ENCODE data around the gene STK35.

DNA sequence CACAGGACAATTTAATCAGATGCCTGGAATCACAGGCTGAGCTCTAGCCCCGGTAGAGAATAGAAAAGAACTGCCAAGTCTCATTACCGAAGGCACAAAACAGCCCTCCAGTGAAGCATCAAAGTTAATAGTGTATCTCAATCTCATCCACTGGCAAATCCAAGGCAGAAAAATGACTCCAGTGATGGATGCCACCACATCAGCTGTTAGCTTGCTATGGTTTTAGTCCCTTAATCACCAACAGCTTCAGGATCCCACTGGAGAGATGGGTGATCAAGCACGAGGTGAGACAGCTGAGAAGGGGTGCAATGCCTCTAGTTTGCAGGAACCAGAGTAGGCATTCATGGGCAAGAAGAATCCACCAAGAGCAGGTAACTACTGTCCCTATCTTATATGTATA, 81.8 kb downstream of the STK35 start:
- TF ChIP-seq, protein P1, sequence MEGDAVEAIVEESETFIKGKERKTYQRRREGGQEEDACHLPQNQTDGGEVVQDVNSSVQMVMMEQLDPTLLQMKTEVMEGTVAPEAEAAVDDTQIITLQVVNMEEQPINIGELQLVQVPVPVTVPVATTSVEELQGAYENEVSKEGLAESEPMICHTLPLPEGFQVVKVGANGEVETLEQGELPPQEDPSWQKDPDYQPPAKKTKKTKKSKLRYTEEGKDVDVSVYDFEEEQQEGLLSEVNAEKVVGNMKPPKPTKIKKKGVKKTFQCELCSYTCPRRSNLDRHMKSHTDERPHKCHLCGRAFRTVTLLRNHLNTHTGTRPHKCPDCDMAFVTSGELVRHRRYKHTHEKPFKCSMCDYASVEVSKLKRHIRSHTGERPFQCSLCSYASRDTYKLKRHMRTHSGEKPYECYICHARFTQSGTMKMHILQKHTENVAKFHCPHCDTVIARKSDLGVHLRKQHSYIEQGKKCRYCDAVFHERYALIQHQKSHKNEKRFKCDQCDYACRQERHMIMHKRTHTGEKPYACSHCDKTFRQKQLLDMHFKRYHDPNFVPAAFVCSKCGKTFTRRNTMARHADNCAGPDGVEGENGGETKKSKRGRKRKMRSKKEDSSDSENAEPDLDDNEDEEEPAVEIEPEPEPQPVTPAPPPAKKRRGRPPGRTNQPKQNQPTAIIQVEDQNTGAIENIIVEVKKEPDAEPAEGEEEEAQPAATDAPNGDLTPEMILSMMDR (IDR thresholded peaks at IDR 0.05; ENCODE audit: control extremely low read depth in 1 of 3, insufficient read depth in 1 of 3, low read depth in 1 of 3, low read length in 3 of 3): no peak
- TF ChIP-seq EZH2 (IDR thresholded peaks at IDR 0.05; ENCODE audit: low read depth, low read length, severe bottlenecking): no peak
- no peak for TF ChIP-seq JUND (IDR thresholded peaks at IDR 0.05; ENCODE audit: low read length)
- no peak for TF ChIP-seq EGR1 (IDR thresholded peaks at IDR 0.05; ENCODE audit: borderline replicate concordance, low read depth, low read length)
- no peak for TF ChIP-seq HDAC2 (IDR thresholded peaks at IDR 0.05; ENCODE audit: borderline replicate concordance in 1 of 2, low read depth in 2 of 2, low read length in 2 of 2)
- no peak for TF ChIP-seq POLR2AphosphoS5 (IDR thresholded peaks at IDR 0.05; ENCODE audit: low read depth, low read length)
- no peak for TF ChIP-seq RAD21 (IDR thresholded peaks at IDR 0.05 in 1 of 2, conservative IDR thresholded peaks at IDR 0.05 in 1 of 2; ENCODE audit: low read depth in 2 of 2, low read length in 2 of 2)
- TF ChIP-seq, protein P2, sequence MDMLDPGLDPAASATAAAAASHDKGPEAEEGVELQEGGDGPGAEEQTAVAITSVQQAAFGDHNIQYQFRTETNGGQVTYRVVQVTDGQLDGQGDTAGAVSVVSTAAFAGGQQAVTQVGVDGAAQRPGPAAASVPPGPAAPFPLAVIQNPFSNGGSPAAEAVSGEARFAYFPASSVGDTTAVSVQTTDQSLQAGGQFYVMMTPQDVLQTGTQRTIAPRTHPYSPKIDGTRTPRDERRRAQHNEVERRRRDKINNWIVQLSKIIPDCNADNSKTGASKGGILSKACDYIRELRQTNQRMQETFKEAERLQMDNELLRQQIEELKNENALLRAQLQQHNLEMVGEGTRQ (IDR thresholded peaks at IDR 0.05; ENCODE audit: low read length): no peak
- no peak for TF ChIP-seq CBX8 (IDR thresholded peaks at IDR 0.05; ENCODE audit: borderline replicate concordance, low read depth, low read length)
- no peak for TF ChIP-seq SUZ12 (IDR thresholded peaks at IDR 0.05; ENCODE audit: low read length)
- no peak for TF ChIP-seq POLR2A (IDR thresholded peaks at IDR 0.05; ENCODE audit: control extremely low read depth in 1 of 2, low read depth in 2 of 2, low read length in 2 of 2)
- TF ChIP-seq, protein P3, sequence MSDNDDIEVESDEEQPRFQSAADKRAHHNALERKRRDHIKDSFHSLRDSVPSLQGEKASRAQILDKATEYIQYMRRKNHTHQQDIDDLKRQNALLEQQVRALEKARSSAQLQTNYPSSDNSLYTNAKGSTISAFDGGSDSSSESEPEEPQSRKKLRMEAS (IDR thresholded peaks at IDR 0.05): no peak
